Astrocyte (in vitro differentiated cells and primary cell): ENCODE measurements around the gene SRSF12. TPM values are rescaled to one million over a fixed set of nuclear protein-coding genes. Genes with fewer than 3 reads are reported as not detected.

Experiments used
- DNase-seq: peaks from one replicate; pipeline ENCODE4 v3.0.0-alpha.2; 2010; ENCODE audit warnings: low read depth
- FAIRE-seq: peaks from 2 replicates; lab custom pipeline; 2011; peaks lifted over from hg19 to GRCh38; lab: Jason Lieb, UNC
- H2AFZ ChIP-seq: 2 replicates; pipeline ENCODE4 v1.6.0; 2012; ENCODE audit warnings: low read depth, low read length, inconsistent platforms
- H3K27ac ChIP-seq: 2 replicates; pipeline ENCODE4 v1.5.1; 2011; ENCODE audit warnings: low read depth, low read length, inconsistent platforms
- H3K27me3 ChIP-seq: 2 replicates; pipeline ENCODE4 v1.6.0; 2011; ENCODE audit warnings: low read length, inconsistent platforms; ENCODE audit not compliant: insufficient read depth
- H3K36me3 ChIP-seq: 2 replicates; pipeline ENCODE4 v1.5.1; 2011; ENCODE audit warnings: low read length, inconsistent platforms; ENCODE audit not compliant: insufficient read depth
- H3K4me1 ChIP-seq: 2 replicates; pipeline ENCODE4 v1.5.1; 2011; ENCODE audit warnings: low read length, inconsistent platforms; ENCODE audit not compliant: insufficient read depth
- H3K4me2 ChIP-seq: 2 replicates; pipeline ENCODE4 v1.6.0; 2012; ENCODE audit warnings: low read length, inconsistent platforms
- H3K4me3 ChIP-seq: 2 replicates; pipeline ENCODE4 v1.5.1; 2011; ENCODE audit warnings: low read depth, mild to moderate bottlenecking, low read length, inconsistent platforms; ENCODE audit not compliant: insufficient read depth
- H3K79me2 ChIP-seq: 2 replicates; pipeline ENCODE4 v1.6.0; 2012; ENCODE audit warnings: mild to moderate bottlenecking, low read length, inconsistent platforms; ENCODE audit not compliant: insufficient read depth
- H3K9ac ChIP-seq: 2 replicates; pipeline ENCODE4 v1.6.0; 2012; ENCODE audit warnings: mild to moderate bottlenecking, low read length, inconsistent platforms
- H3K9me3 ChIP-seq: 2 replicates; pipeline ENCODE4 v1.5.1; 2012; ENCODE audit warnings: low read depth, mild to moderate bottlenecking, low read length, inconsistent platforms; ENCODE audit not compliant: insufficient read depth
- H4K20me1 ChIP-seq: 2 replicates; pipeline ENCODE4 v1.6.0; 2012; ENCODE audit warnings: low read length, inconsistent platforms; ENCODE audit not compliant: insufficient read depth
- H3K27ac Mint-ChIP-seq: one replicate; pipeline ENCODE4 v1.8.0; 2021; ENCODE audit warnings: mild to moderate bottlenecking, mixed read lengths; ENCODE audit not compliant: unreplicated experiment
- H3K27me3 Mint-ChIP-seq: one replicate; pipeline ENCODE4 v1.8.0; 2021; ENCODE audit warnings: low read depth, mixed read lengths; ENCODE audit not compliant: unreplicated experiment
- H3K36me3 Mint-ChIP-seq: one replicate; pipeline ENCODE4 v1.8.0; 2021; ENCODE audit warnings: low read depth, mixed read lengths; ENCODE audit not compliant: unreplicated experiment
- H3K4me1 Mint-ChIP-seq: one replicate; pipeline ENCODE4 v1.8.0; 2021; ENCODE audit warnings: low read depth, mixed read lengths; ENCODE audit not compliant: unreplicated experiment
- H3K4me3 Mint-ChIP-seq: one replicate; pipeline ENCODE4 v1.8.0; 2021; ENCODE audit warnings: mild to moderate bottlenecking, moderate library complexity, mixed read lengths; ENCODE audit not compliant: unreplicated experiment
- H3K9me3 Mint-ChIP-seq: one replicate; pipeline ENCODE4 v1.8.0; 2021; ENCODE audit warnings: mild to moderate bottlenecking, mixed read lengths; ENCODE audit not compliant: unreplicated experiment
- CTCF ChIP-seq: IDR thresholded peaks from 2 replicates; pipeline ENCODE4 v1.5.1; 2011; ENCODE audit warnings: low read depth, mild to moderate bottlenecking, inconsistent platforms, low read length, moderate library complexity; ENCODE audit not compliant: insufficient read depth
- EZH2 ChIP-seq: IDR thresholded peaks from 2 replicates; pipeline ENCODE4 v1.6.1; 2012; ENCODE audit warnings: mild to moderate bottlenecking, low read length, inconsistent platforms; ENCODE audit not compliant: insufficient read depth
- total RNA-seq: library from RNA; stranded (reverse); gene quantifications from 2 replicates; pipeline ENCODE4 v1.2.1, GENCODE V29; 2021

SRSF12 gene
- total RNA-seq, 1 donor from 2014 or later, result 9.2 TPM

- Histone ChIP-seq H3K36me3 (peaks cover 17% of the 10 kb centered on the region), H3K27ac (no peak overlapping the region), H4K20me1 (peaks cover 41% of the 10 kb centered on the region), H3K4me1 (peaks cover 5% of the 10 kb centered on the region), H3K9me3 (no peaks in the 10 kb centered on the region), H2AFZ (no peak overlapping the region), H3K79me2 (peaks cover 27% of the 10 kb centered on the region), H3K9ac (no peak overlapping the region), H3K27me3 (no peaks in the 10 kb centered on the region), H3K4me2 (no peak overlapping the region), H3K4me3 (no peak overlapping the region)
- Mint-ChIP-seq H3K27me3 (no peaks in the 10 kb centered on the region), H3K9me3 (no peaks in the 10 kb centered on the region), H3K27ac (no peak overlapping the region), H3K36me3 (peaks cover 7% of the 10 kb centered on the region), H3K4me1 (peaks cover 17% of the 10 kb centered on the region), H3K4me3 (no peak overlapping the region)
- TF ChIP-seq EZH2 (no peak), CTCF (no peak)
- FAIRE-seq (no peak), DNase-seq (no peak)
Measured at GRCh38 chr6:89087881-89088280, 30.0 kb downstream of the SRSF12 start.

- H3K27ac ChIP-seq, result no peak overlapping the region
Measured at GRCh38 chr6:89085409-89086205, 32.3 kb downstream of the SRSF12 start.

More at GRCh38 chr6:89085409-89086205, 32.3 kb downstream of the SRSF12 start:
- Mint-ChIP-seq H3K27ac (no peak overlapping the region), H3K27me3 (no peaks in the 10 kb centered on the region), H3K9me3 (no peaks in the 10 kb centered on the region), H3K4me1 (peaks cover 17% of the 10 kb centered on the region), H3K4me3 (no peak overlapping the region), H3K36me3 (peaks cover 7% of the 10 kb centered on the region)
- TF ChIP-seq EZH2 (no peak), CTCF (no peak)
- no peaks in the 10 kb centered on the region for H3K9me3 ChIP-seq
- FAIRE-seq, result no peak
- peaks cover 53% of the 10 kb centered on the region for H4K20me1 ChIP-seq
- no peak overlapping the region for H3K4me3 ChIP-seq
- DNase-seq, result no peak
- H3K4me1 ChIP-seq, result peaks cover 10% of the 10 kb centered on the region
- H3K4me2 ChIP-seq, result no peak overlapping the region
- H3K9ac ChIP-seq, result no peak overlapping the region
- peaks cover 46% of the 10 kb centered on the region for H3K79me2 ChIP-seq
- peaks cover 17% of the 10 kb centered on the region for H3K36me3 ChIP-seq
- H2AFZ ChIP-seq, result no peak overlapping the region
- H3K27me3 ChIP-seq, result no peaks in the 10 kb centered on the region
